ENCODE data around the gene GPR17.

GRCh38 chr2:127626917-127627739 lies 18.8 kb upstream of the GPR17 start:
- TF ChIP-seq, protein P1, sequence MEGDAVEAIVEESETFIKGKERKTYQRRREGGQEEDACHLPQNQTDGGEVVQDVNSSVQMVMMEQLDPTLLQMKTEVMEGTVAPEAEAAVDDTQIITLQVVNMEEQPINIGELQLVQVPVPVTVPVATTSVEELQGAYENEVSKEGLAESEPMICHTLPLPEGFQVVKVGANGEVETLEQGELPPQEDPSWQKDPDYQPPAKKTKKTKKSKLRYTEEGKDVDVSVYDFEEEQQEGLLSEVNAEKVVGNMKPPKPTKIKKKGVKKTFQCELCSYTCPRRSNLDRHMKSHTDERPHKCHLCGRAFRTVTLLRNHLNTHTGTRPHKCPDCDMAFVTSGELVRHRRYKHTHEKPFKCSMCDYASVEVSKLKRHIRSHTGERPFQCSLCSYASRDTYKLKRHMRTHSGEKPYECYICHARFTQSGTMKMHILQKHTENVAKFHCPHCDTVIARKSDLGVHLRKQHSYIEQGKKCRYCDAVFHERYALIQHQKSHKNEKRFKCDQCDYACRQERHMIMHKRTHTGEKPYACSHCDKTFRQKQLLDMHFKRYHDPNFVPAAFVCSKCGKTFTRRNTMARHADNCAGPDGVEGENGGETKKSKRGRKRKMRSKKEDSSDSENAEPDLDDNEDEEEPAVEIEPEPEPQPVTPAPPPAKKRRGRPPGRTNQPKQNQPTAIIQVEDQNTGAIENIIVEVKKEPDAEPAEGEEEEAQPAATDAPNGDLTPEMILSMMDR (IDR thresholded peaks at IDR 0.05): no peak
- no peak for TF ChIP-seq POLR2A (IDR thresholded peaks at IDR 0.05)
